HCT116 (cell line): ENCODE data around the gene TYMS. TPM values are rescaled to one million over a fixed set of nuclear protein-coding genes. Genes with fewer than 3 reads are reported as not detected.

Experiments
- ATAC-seq: fragments of 200-7000 bp; cut with Tn5 transposase; 2 replicates; pipeline ENCODE4 v1.9.1; 2020; ENCODE audit warnings: mild to moderate bottlenecking, moderate library complexity
- BruUV-seq: library from RNA; stranded (reverse); fragments of 400-500 nt; replicated peaks from 2 replicates; lab custom pipeline; 2021; lab: Mats Ljungman, UMichigan
- CTCF ChIA-PET: fragments of 300-600 bp; sonication (Branson Sonifier 250); formaldehyde crosslinking; loops from one replicate; lab custom pipeline; 2021; ENCODE audit warnings: antibody characterized with exemption; lab: Charles Lee
- POLR2A ChIA-PET: fragments of 300-600, 350-600 bp; sonication (Branson Sonifier 250); formaldehyde crosslinking; loops from one replicate; lab custom pipeline; 2021; ENCODE audit warnings: antibody characterized with exemption; lab: Charles Lee
- RAD21 ChIA-PET, 2 experiments: fragments of 300-600 bp; sonication (Branson Sonifier 250); formaldehyde crosslinking; loops; one replicate each; lab custom pipeline; 2023; ENCODE audit warnings: low total read pairs in 2 of 2; ENCODE audit not compliant: uncharacterized antibody in 2 of 2, unreplicated experiment in 2 of 2, low non-redundant PET in 1 of 2; lab: Charles Lee
- DNase-seq: peaks from one replicate; pipeline ENCODE4 v3.0.0-alpha.2; 2010; ENCODE audit warnings: low read depth, low spot score
- H2AFZ ChIP-seq: fragments of 200-600 bp; shearing (Covaris generic), sonication (generic); 2 replicates; pipeline ENCODE4 v1.6.1; 2017; ENCODE audit warnings: low read depth, mixed run types, mixed read lengths, antibody characterized with exemption, low read length; ENCODE audit not compliant: poor library complexity, severe bottlenecking
- H3K27ac ChIP-seq: 2 replicates; pipeline ENCODE4 v1.5.1; 2012; ENCODE audit warnings: low read depth, low read length
- H3K27me3 ChIP-seq: fragments of 200-600 bp; sonication (generic); 2 replicates; pipeline ENCODE4 v1.6.1; 2016; ENCODE audit warnings: mixed run types, low read length, mixed read lengths; ENCODE audit not compliant: insufficient read depth
- H3K36me3 ChIP-seq, 2 experiments: fragments of 200-500 bp in 1 of 2; fragments of 200-600 bp in 1 of 2; sonication (Bioruptor generic) in 1 of 2; sonication (generic) in 1 of 2; 2 replicates each; pipeline versions ENCODE4 v1.5.1 to v1.6.1; 2014 to 2016; ENCODE audit warnings: low read length in 2 of 2, inconsistent platforms in 1 of 2, mixed read lengths in 1 of 2, mixed run types in 1 of 2; ENCODE audit not compliant: insufficient read depth in 2 of 2, control insufficient read depth in 1 of 2
- H3K4me1 ChIP-seq, 2 experiments: fragments of 200-600 bp in 1 of 2; sonication (generic) in 1 of 2; 2 replicates each; pipeline versions ENCODE4 v1.5.1 to v1.6.1; 2012 to 2017; ENCODE audit warnings: low read length in 2 of 2, inconsistent platforms in 1 of 2, mild to moderate bottlenecking in 1 of 2, mixed read lengths in 1 of 2, mixed run types in 1 of 2, moderate library complexity in 1 of 2; ENCODE audit not compliant: insufficient read depth in 2 of 2, control insufficient read depth in 1 of 2
- H3K4me2 ChIP-seq: fragments of 200-600 bp; sonication (generic); 2 replicates; pipeline ENCODE4 v1.6.1; 2017; ENCODE audit warnings: mixed run types, low read length, mixed read lengths
- H3K4me3 ChIP-seq, 2 experiments: fragments of 200-600 bp in 1 of 2; sonication (generic) in 1 of 2; replicated peaks in 1 of 2; 2 replicates each; pipeline ENCODE4 v1.5.1; 2011 to 2016; ENCODE audit warnings: low read length in 2 of 2, control low read depth in 1 of 2, low read depth in 1 of 2, mild to moderate bottlenecking in 1 of 2, mixed read lengths in 1 of 2, mixed run types in 1 of 2
- H3K79me2 ChIP-seq: fragments of 200-600 bp; sonication (generic); 2 replicates; pipeline ENCODE4 v1.6.1; 2017; ENCODE audit warnings: mild to moderate bottlenecking, mixed run types, low read length, moderate library complexity, mixed read lengths; ENCODE audit not compliant: insufficient read depth
- H3K9ac ChIP-seq: fragments of 200-600 bp; sonication (generic); 2 replicates; pipeline ENCODE4 v1.6.1; 2016; ENCODE audit warnings: low read length, mixed read lengths
- H3K9me2 ChIP-seq: fragments of 200-600 bp; sonication (generic), shearing (Covaris generic); 2 replicates; pipeline ENCODE4 v1.6.1; 2017; ENCODE audit warnings: mixed run types, mild to moderate bottlenecking, moderate library complexity; ENCODE audit not compliant: insufficient read depth
- H3K9me3 ChIP-seq, 2 experiments: fragments of 200-500 bp in 1 of 2; fragments of 200-600 bp in 1 of 2; sonication (Bioruptor generic) in 1 of 2; sonication (generic) in 1 of 2; 2 replicates each; pipeline ENCODE4 v1.6.1; 2014 to 2017; ENCODE audit warnings: low read length in 2 of 2, mixed read lengths in 2 of 2, inconsistent platforms in 1 of 2, low read depth in 1 of 2, mild to moderate bottlenecking in 1 of 2, mixed run types in 1 of 2, moderate library complexity in 1 of 2; ENCODE audit not compliant: control insufficient read depth in 1 of 2, insufficient read depth in 1 of 2
- H4K20me1 ChIP-seq: fragments of 200-600 bp; sonication (generic), shearing (Covaris generic); 2 replicates; pipeline ENCODE4 v1.6.1; 2017; ENCODE audit warnings: mixed run types, mild to moderate bottlenecking, moderate library complexity; ENCODE audit not compliant: insufficient read depth
- CBX3 ChIP-seq: IDR thresholded peaks from 2 replicates; pipeline ENCODE4 v1.6.1; 2012; ENCODE audit warnings: low read depth
- CEBPB ChIP-seq: IDR thresholded peaks from 2 replicates; pipeline ENCODE4 v1.6.1; 2012; ENCODE audit warnings: low read depth
- EGR1 ChIP-seq: IDR thresholded peaks from 2 replicates; pipeline ENCODE4 v1.6.1; 2012; ENCODE audit warnings: low read depth
- EZH2 ChIP-seq: fragments of 200-600 bp; sonication (generic); IDR thresholded peaks from 2 replicates; pipeline ENCODE4 v1.6.1; 2017; ENCODE audit warnings: antibody characterized with exemption, mixed run types
- FOSL1 ChIP-seq: IDR thresholded peaks from 2 replicates; pipeline ENCODE4 v1.6.1; 2012; ENCODE audit warnings: low read depth
- JUND ChIP-seq: IDR thresholded peaks from 2 replicates; pipeline ENCODE4 v1.6.1; 2012
- POLR2AphosphoS5 ChIP-seq: IDR thresholded peaks from 2 replicates; pipeline ENCODE4 v1.6.1; 2011; ENCODE audit warnings: mild to moderate bottlenecking, low read depth, low read length, moderate library complexity
- RAD21 ChIP-seq: IDR thresholded peaks from 2 replicates; pipeline ENCODE4 v1.6.1; 2012; ENCODE audit warnings: low read depth, mild to moderate bottlenecking
- SIN3A ChIP-seq: IDR thresholded peaks from 2 replicates; pipeline ENCODE4 v1.6.1; 2012; ENCODE audit warnings: low read depth
- SRF ChIP-seq: IDR thresholded peaks from 2 replicates; pipeline ENCODE4 v1.6.1; 2012; ENCODE audit warnings: low read depth
- ZFX ChIP-seq: fragments of 450-650 bp; IDR thresholded peaks from 2 replicates; pipeline ENCODE4 v1.6.1; 2017
- intact Hi-C: fragments of 100-400 bp; cut with micrococcal nuclease; formaldehyde crosslinking; loops from 2 replicates; pipeline ENCODE4 v1.10.0; 2022
- total RNA-seq: library from RNA; stranded (reverse); gene quantifications from one replicate; pipeline ENCODE4 v1.2.1, GENCODE V29; 2021; ENCODE audit not compliant: unreplicated experiment
- TF ChIP-seq, protein P1 (sequence below), 3 experiments: fragments of 200-600 bp in 1 of 3; sonication (generic) in 1 of 3; IDR thresholded peaks in 2 of 3; conservative IDR thresholded peaks in 1 of 3; 2 replicates each; pipeline ENCODE4 v1.5.1; 2012 to 2017; ENCODE audit warnings: low read depth in 2 of 3, low read length in 2 of 3, antibody characterized with exemption in 1 of 3, borderline replicate concordance in 1 of 3, control low read depth in 1 of 3, mild to moderate bottlenecking in 1 of 3, mixed read lengths in 1 of 3, mixed run types in 1 of 3, moderate library complexity in 1 of 3; ENCODE audit not compliant: insufficient read depth in 1 of 3
- TF ChIP-seq, protein P2 (sequence below): IDR thresholded peaks from 2 replicates; pipeline ENCODE4 v1.6.1; 2012; ENCODE audit warnings: low read depth

TYMS gene
- total RNA-seq, 1 experiment from 2014 or later = 245 TPM

- DNase-seq = no peak
- Histone ChIP-seq H3K79me2 (no peaks in the 10 kb centered on the region), H3K9me3 (no peaks in the 10 kb centered on the region), H4K20me1 (no peaks in the 10 kb centered on the region), H3K4me3 (no peak overlapping the region), H3K4me1 (no peaks in the 10 kb centered on the region), H3K9me2 (no peaks in the 10 kb centered on the region), H3K4me2 (no peak overlapping the region), H3K9ac (no peak overlapping the region), H3K27me3 (no peaks in the 10 kb centered on the region), H3K36me3 (peaks cover 7 to 23% of the 10 kb centered on the region in 2 experiments), H3K27ac (no peak overlapping the region), H2AFZ (no peak overlapping the region)
- POLR2A ChIA-PET = no interaction called here
- CTCF ChIA-PET = no interaction called here
- no peak for TF ChIP-seq FOSL1
- TF ChIP-seq EGR1 = no peak
- TF ChIP-seq CBX3 = no peak
- no peak for TF ChIP-seq CEBPB
- TF ChIP-seq, protein P1, sequence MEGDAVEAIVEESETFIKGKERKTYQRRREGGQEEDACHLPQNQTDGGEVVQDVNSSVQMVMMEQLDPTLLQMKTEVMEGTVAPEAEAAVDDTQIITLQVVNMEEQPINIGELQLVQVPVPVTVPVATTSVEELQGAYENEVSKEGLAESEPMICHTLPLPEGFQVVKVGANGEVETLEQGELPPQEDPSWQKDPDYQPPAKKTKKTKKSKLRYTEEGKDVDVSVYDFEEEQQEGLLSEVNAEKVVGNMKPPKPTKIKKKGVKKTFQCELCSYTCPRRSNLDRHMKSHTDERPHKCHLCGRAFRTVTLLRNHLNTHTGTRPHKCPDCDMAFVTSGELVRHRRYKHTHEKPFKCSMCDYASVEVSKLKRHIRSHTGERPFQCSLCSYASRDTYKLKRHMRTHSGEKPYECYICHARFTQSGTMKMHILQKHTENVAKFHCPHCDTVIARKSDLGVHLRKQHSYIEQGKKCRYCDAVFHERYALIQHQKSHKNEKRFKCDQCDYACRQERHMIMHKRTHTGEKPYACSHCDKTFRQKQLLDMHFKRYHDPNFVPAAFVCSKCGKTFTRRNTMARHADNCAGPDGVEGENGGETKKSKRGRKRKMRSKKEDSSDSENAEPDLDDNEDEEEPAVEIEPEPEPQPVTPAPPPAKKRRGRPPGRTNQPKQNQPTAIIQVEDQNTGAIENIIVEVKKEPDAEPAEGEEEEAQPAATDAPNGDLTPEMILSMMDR (IDR thresholded peaks at IDR 0.05 in 2 of 3, conservative IDR thresholded peaks at IDR 0.05 in 1 of 3; ENCODE audit: borderline replicate concordance in 1 of 3, insufficient read depth in 1 of 3, low read depth in 2 of 3, low read length in 2 of 3) = no peak
- TF ChIP-seq SIN3A = no peak
- TF ChIP-seq EZH2 = no peak
- TF ChIP-seq ZFX = no peak
- TF ChIP-seq SRF = no peak
- TF ChIP-seq RAD21 = no peak
- no peak for TF ChIP-seq POLR2AphosphoS5
- TF ChIP-seq, protein P2, sequence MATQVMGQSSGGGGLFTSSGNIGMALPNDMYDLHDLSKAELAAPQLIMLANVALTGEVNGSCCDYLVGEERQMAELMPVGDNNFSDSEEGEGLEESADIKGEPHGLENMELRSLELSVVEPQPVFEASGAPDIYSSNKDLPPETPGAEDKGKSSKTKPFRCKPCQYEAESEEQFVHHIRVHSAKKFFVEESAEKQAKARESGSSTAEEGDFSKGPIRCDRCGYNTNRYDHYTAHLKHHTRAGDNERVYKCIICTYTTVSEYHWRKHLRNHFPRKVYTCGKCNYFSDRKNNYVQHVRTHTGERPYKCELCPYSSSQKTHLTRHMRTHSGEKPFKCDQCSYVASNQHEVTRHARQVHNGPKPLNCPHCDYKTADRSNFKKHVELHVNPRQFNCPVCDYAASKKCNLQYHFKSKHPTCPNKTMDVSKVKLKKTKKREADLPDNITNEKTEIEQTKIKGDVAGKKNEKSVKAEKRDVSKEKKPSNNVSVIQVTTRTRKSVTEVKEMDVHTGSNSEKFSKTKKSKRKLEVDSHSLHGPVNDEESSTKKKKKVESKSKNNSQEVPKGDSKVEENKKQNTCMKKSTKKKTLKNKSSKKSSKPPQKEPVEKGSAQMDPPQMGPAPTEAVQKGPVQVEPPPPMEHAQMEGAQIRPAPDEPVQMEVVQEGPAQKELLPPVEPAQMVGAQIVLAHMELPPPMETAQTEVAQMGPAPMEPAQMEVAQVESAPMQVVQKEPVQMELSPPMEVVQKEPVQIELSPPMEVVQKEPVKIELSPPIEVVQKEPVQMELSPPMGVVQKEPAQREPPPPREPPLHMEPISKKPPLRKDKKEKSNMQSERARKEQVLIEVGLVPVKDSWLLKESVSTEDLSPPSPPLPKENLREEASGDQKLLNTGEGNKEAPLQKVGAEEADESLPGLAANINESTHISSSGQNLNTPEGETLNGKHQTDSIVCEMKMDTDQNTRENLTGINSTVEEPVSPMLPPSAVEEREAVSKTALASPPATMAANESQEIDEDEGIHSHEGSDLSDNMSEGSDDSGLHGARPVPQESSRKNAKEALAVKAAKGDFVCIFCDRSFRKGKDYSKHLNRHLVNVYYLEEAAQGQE = no peak
- no peak for TF ChIP-seq JUND
- RAD21 ChIA-PET = no interaction called here
- no TSS peak for BruUV-seq
- intact Hi-C loops = no loop called here
- no peak for ATAC-seq
Observed at GRCh38 chr18:683531-683930, 26.1 kb downstream of the TYMS start.
